Measurements from ENCODE around the gene CSTA. TPM values are rescaled to one million over a fixed set of nuclear protein-coding genes. Genes with fewer than 3 reads are reported as not detected.

CSTA gene
- total RNA-seq, 6 donors from 2014 or later, result 6.0 to 40.5 (median 16.4) TPM

DNA sequence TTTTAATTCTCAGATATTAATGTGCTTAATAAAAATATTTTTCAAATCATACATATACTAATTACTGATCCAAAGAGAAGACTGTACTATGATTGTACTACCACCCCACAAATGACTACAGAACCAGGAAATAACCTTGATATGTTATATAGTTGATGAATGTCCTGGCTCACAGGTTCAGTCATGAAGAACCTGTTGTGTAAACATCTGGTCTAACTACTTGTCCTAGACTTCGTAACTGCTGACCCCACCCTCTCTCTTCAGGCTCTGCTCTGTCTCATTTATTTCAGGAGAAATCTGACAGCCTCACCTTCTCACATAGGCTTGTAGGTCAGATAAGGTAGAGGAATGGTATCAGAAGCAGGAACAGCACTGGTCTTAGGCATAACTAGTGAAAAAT, 14.7 kb upstream of the CSTA start:
- DNase-seq (no peak), ATAC-seq (ENCODE audit: low FRiP score in 2 of 2) (no peak)
- no peaks in the 10 kb centered on the region for H3K9me3 ChIP-seq
- H3K36me3 ChIP-seq, result no peaks in the 10 kb centered on the region
- WGBS, 2 donors, result 16 to 38% methylated on average over 1 of the region's 1 CpG
- H3K4me1 ChIP-seq, result peaks cover 0 to 3% (median 0%) of the 10 kb centered on the region in 4 donors
- H3K27ac ChIP-seq, result no peak overlapping the region
- TF ChIP-seq POLR2AphosphoS5 (IDR thresholded peaks at IDR 0.05) (no peak), EP300 (IDR thresholded peaks at IDR 0.05) (no peak), POLR2A (IDR thresholded peaks at IDR 0.05) (no peak), CTCF (IDR thresholded peaks at IDR 0.05) (no peak)
- H3K27me3 ChIP-seq, result no peaks in the 10 kb centered on the region
- H3K4me3 ChIP-seq, result no peak overlapping the region

- no peak for TF ChIP-seq EP300 (IDR thresholded peaks at IDR 0.05)
- TF ChIP-seq POLR2A (IDR thresholded peaks at IDR 0.05), result no peak
- no peak for TF ChIP-seq POLR2AphosphoS5 (IDR thresholded peaks at IDR 0.05)
- no peak for TF ChIP-seq CTCF (IDR thresholded peaks at IDR 0.05)
- no peaks in the 10 kb centered on the region for H3K4me1 ChIP-seq
- no peak overlapping the region for H3K27ac ChIP-seq
- ATAC-seq (ENCODE audit: low FRiP score in 2 of 2), result no peak
- H3K4me3 ChIP-seq, result no peak overlapping the region
- no peaks in the 10 kb centered on the region for H3K36me3 ChIP-seq
- no peaks in the 10 kb centered on the region for H3K9me3 ChIP-seq
- no peak for DNase-seq
- no peaks in the 10 kb centered on the region for H3K27me3 ChIP-seq
These were observed 12.2 kb upstream of the CSTA start for GRCh38 chr3:122312826-122313225.

DNA sequence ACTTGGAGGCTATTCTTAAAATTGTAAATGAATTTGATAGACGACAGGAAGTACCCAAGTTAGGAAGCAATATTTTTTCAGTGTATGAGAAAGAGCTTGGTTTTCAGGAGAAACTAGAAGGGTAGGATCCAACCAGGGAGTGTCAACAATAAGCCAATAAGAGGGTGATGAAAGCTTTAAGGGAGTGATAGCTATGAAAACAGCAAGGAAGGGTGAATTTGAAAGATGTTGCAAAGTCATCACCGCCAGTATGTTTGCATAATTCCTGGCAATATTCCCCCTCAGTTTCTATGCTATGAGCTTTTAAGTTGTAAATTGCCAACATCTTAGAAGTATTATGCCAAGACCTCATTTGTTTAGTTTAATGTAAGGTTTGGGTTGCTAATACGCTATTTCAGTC, 11.8 kb upstream of the CSTA start:
- Histone ChIP-seq H3K9me3 (no peaks in the 10 kb centered on the region), H3K27ac (no peak overlapping the region), H3K4me3 (no peak overlapping the region), H3K4me1 (no peaks in the 10 kb centered on the region), H3K36me3 (no peaks in the 10 kb centered on the region), H3K27me3 (no peaks in the 10 kb centered on the region)
- TF ChIP-seq POLR2AphosphoS5 (IDR thresholded peaks at IDR 0.05), result no peak
- no peak for TF ChIP-seq CTCF (IDR thresholded peaks at IDR 0.05)
- no peak for TF ChIP-seq POLR2A (IDR thresholded peaks at IDR 0.05)
- TF ChIP-seq EP300 (IDR thresholded peaks at IDR 0.05), result no peak
- WGBS, 2 donors, result 48 to 54% methylated on average over 3 of the region's 3 CpGs
- no peak for ATAC-seq (ENCODE audit: low FRiP score in 2 of 2)
- no peak for DNase-seq

DNA sequence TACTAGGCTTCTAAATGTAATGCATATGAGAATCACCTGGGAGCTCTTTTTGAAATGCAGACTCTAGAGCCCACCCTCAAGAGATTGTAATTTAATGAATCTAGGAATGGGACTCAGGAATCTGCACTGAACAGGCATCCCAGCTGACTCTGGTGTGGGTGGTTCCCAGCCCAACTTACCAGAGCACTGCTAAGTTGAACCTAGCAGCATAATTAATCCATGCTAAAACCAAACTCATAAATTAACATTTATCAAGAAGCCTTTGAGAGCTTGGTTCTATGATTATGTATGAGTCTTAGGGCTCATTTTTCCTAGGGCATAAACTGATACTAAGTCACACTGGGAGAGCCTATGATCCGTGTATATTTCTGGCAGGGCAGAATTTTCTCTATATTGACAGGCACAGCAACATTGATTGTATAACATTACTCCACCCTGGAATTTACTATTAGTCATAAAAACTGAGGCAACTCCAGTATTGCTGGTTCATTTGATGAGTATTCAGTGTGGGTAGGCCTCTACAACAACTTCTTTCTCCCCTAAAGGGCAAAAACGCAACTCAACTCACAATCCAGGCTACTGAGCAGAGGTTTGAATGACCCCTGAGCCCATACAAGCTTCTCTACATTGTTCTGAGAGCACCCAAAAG, 10.7 kb upstream of the CSTA start:
- Histone ChIP-seq H3K36me3 (no peaks in the 10 kb centered on the region), H3K4me1 (no peaks in the 10 kb centered on the region), H3K27ac (no peak overlapping the region), H3K4me3 (no peak overlapping the region), H3K9me3 (no peaks in the 10 kb centered on the region), H3K27me3 (no peaks in the 10 kb centered on the region)
- ATAC-seq (ENCODE audit: low FRiP score in 2 of 2), result no peak
- TF ChIP-seq POLR2AphosphoS5 (IDR thresholded peaks at IDR 0.05), result no peak
- no peak for TF ChIP-seq CTCF (IDR thresholded peaks at IDR 0.05)
- no peak for TF ChIP-seq EP300 (IDR thresholded peaks at IDR 0.05)
- TF ChIP-seq POLR2A (IDR thresholded peaks at IDR 0.05), result no peak
- 68 to 81% methylated on average over 2 of the region's 2 CpGs for WGBS, 2 donors
- no peak for DNase-seq

DNA sequence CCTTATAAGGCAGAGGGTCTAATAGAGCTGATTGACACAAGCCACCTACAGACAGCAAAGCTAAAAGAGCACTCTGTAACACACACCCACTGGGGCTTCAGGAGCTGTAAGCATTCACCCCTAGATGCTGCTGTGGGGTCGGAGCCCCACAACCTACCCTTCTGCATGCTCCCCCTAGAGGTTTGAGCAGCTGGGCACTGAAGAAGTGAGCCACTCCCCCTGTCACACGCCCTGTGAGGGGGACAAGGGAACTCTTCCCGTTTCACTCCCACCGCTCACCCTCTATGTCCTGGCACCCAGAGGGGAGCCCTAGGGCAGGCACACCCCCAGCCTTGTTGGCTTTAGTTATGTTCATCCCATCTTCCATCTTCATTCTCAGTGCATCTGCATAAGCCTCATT, 9.4 kb upstream of the CSTA start:
- Histone ChIP-seq H3K9me3 (peaks cover 0 to 4% (median 0%) of the 10 kb centered on the region in 4 donors), H3K36me3 (no peaks in the 10 kb centered on the region), H3K27ac (no peak overlapping the region), H3K4me1 (no peaks in the 10 kb centered on the region), H3K4me3 (no peak overlapping the region), H3K27me3 (no peaks in the 10 kb centered on the region)
- WGBS, 2 donors, result 58 to 60% methylated on average over 2 to 4 of the region's 4 CpGs
- no peak for TF ChIP-seq POLR2AphosphoS5 (IDR thresholded peaks at IDR 0.05)
- TF ChIP-seq EP300 (IDR thresholded peaks at IDR 0.05), result no peak
- no peak for TF ChIP-seq CTCF (IDR thresholded peaks at IDR 0.05)
- TF ChIP-seq POLR2A (IDR thresholded peaks at IDR 0.05), result no peak
- ATAC-seq (ENCODE audit: low FRiP score in 2 of 2), result no peak
- DNase-seq, result no peak
